Ishikawa (cell line): ENCODE data around the gene ILK.

Source experiments
- CEBPB ChIP-seq: IDR thresholded peaks from 2 replicates; pipeline ENCODE4 v1.6.1; 2012
- CREB1 ChIP-seq: IDR thresholded peaks from 2 replicates; pipeline ENCODE4 v1.6.1; 2012; ENCODE audit warnings: low read depth
- EGR1 ChIP-seq: IDR thresholded peaks from 2 replicates; pipeline ENCODE4 v1.6.1; 2012
- EP300 ChIP-seq: IDR thresholded peaks from 2 replicates; pipeline ENCODE4 v1.6.1; 2012; ENCODE audit warnings: borderline replicate concordance
- FOXM1 ChIP-seq: IDR thresholded peaks from 2 replicates; pipeline ENCODE4 v1.6.1; 2012; ENCODE audit warnings: low read depth, borderline replicate concordance
- NFIC ChIP-seq: IDR thresholded peaks from 2 replicates; pipeline ENCODE4 v1.6.1; 2012
- RAD21 ChIP-seq: IDR thresholded peaks from 2 replicates; pipeline ENCODE4 v1.6.1; 2012; ENCODE audit warnings: low read depth
- TAF1 ChIP-seq: IDR thresholded peaks from 2 replicates; pipeline ENCODE4 v1.6.1; 2012; ENCODE audit warnings: low read depth, mild to moderate bottlenecking
- TCF12 ChIP-seq: IDR thresholded peaks from 2 replicates; pipeline ENCODE4 v1.6.1; 2012; ENCODE audit warnings: low read depth
- TEAD4 ChIP-seq: IDR thresholded peaks from 2 replicates; pipeline ENCODE4 v1.6.1; 2012
- YY1 ChIP-seq: IDR thresholded peaks from 2 replicates; pipeline ENCODE4 v1.6.1; 2012; ENCODE audit warnings: low read depth
- ZBTB7A ChIP-seq: IDR thresholded peaks from 2 replicates; pipeline ENCODE4 v1.6.1; 2012; ENCODE audit warnings: low read depth
- TF ChIP-seq, protein P1 (sequence below): IDR thresholded peaks from 2 replicates; pipeline ENCODE4 v1.6.1; 2012; ENCODE audit warnings: low read depth, mild to moderate bottlenecking
- TF ChIP-seq, protein P2 (sequence below): IDR thresholded peaks from 2 replicates; pipeline ENCODE4 v1.6.1; 2012
- TF ChIP-seq, protein P3 (sequence below): IDR thresholded peaks from 2 replicates; pipeline ENCODE4 v1.6.1; 2012

The ILK gene

DNA sequence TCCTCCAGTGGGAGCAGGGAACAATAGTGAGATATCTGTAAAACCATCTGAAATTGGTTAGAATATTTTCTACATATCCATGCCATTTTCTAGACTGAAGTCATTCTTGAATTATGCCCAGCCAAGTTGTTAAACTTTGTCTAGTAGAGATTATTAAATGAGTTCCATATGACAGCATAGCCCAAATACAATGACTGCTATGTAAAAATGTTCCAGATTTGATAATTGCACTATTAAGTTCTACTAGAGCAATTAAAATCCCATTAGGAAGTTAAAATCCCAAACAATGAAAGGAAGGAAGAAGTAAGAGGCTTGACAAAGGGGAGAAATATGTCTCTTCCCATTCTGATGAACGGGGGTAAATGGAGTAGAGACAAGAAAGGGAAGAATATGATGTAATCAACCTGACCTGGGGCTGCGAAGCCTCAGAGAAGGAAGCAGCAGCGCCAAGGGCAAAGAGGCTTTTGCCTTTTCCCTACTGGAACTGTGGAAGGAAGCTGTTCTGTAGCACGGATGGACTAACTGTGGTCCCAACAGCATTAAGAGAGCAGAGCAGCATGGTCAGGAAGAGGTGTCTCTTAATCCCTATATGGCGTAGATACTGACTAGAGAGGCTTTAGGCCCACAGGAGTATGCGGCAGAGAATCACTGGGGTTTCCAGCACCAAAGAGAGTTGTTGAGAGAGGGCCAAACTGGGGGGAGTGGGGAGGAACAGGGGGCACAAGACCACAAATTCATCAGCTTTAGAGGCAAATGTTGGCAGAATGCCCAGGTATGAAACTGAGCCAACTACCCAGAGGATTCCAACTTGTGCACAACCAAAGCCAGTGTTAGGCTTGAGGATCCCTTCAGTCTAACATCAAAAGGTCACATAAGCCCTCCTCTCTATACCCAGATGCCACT lies 26.9 kb upstream of the ILK start:
- no peak for TF ChIP-seq CREB1
- peak; percentile 67 for TF ChIP-seq NFIC

DNA sequence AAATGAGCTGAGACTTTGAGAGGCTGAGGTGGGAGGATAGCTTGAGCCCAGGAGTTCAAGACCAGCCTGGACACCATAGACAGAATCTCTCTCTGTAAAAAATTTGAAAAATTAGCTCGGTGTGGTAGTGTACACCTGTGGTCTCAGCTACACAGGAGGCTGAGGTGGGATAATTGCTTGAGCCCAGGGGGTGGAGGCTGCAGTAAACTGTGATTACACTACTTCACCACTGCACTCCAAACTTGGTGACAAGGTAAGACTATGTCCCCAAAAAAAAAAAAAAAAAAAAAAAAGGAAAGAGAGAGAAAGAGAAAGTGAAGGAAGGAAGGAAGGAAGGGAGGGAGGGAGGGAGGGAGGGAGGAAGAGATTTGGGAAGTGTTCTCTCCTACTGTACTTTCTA lies 25.4 kb upstream of the ILK start:
- TF ChIP-seq TAF1 (no peak), EP300 (no peak), EGR1 (no peak), ZBTB7A (no peak), FOXM1 (no peak), TEAD4 (no peak), RAD21 (no peak), YY1 (no peak), CEBPB (no peak), TCF12 (no peak), CREB1 (no peak), NFIC (no peak)
- TF ChIP-seq, protein P1, sequence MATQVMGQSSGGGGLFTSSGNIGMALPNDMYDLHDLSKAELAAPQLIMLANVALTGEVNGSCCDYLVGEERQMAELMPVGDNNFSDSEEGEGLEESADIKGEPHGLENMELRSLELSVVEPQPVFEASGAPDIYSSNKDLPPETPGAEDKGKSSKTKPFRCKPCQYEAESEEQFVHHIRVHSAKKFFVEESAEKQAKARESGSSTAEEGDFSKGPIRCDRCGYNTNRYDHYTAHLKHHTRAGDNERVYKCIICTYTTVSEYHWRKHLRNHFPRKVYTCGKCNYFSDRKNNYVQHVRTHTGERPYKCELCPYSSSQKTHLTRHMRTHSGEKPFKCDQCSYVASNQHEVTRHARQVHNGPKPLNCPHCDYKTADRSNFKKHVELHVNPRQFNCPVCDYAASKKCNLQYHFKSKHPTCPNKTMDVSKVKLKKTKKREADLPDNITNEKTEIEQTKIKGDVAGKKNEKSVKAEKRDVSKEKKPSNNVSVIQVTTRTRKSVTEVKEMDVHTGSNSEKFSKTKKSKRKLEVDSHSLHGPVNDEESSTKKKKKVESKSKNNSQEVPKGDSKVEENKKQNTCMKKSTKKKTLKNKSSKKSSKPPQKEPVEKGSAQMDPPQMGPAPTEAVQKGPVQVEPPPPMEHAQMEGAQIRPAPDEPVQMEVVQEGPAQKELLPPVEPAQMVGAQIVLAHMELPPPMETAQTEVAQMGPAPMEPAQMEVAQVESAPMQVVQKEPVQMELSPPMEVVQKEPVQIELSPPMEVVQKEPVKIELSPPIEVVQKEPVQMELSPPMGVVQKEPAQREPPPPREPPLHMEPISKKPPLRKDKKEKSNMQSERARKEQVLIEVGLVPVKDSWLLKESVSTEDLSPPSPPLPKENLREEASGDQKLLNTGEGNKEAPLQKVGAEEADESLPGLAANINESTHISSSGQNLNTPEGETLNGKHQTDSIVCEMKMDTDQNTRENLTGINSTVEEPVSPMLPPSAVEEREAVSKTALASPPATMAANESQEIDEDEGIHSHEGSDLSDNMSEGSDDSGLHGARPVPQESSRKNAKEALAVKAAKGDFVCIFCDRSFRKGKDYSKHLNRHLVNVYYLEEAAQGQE, result no peak
- TF ChIP-seq, protein P2, sequence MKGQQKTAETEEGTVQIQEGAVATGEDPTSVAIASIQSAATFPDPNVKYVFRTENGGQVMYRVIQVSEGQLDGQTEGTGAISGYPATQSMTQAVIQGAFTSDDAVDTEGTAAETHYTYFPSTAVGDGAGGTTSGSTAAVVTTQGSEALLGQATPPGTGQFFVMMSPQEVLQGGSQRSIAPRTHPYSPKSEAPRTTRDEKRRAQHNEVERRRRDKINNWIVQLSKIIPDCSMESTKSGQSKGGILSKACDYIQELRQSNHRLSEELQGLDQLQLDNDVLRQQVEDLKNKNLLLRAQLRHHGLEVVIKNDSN, result no peak
- TF ChIP-seq, protein P3, sequence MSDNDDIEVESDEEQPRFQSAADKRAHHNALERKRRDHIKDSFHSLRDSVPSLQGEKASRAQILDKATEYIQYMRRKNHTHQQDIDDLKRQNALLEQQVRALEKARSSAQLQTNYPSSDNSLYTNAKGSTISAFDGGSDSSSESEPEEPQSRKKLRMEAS, result no peak

DNA sequence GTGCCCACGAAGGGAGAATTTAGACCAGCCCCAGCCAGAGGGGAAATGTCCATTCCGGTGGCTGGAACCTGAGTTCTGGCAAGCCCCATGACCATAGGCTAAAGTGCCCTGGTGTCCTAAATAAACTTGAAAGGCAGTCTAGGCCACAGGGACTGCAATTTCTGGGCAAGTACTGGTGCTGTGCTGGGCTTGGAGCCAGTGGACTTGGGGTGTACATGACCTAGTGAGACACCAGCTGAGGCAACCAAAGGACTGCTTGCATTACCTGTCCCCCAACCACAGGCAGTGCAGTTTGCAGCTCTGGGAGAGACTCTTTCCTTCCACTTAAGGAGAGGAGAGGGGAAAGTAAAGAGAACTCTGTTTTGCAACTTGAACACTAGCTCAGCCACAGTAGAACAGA lies 23.9 kb upstream of the ILK start:
- TF ChIP-seq TEAD4 (no peak), NFIC (no peak), RAD21 (no peak), YY1 (no peak)

DNA sequence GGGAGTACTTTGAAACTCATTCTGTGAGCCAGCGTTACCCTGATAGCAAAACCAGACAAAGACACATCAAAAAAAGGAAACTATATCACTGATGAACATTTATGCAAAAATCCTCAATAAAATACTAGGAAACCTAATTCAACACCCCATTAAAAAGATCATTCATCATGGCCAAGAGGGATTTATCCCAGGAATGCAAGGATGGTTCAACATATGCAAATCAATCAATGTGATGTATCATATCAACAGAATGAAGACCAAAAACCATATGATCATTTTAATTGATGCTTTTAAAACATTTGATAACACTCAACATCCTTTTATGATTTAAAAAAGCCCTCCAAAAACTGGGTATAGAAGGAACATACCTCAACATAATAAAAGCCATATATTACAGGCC lies 20.0 kb upstream of the ILK start:
- TF ChIP-seq, protein P1, result no peak
- TF ChIP-seq CREB1 (no peak), ZBTB7A (no peak), NFIC (no peak), FOXM1 (no peak), TEAD4 (no peak), RAD21 (no peak), EP300 (no peak), CEBPB (no peak), TCF12 (no peak), YY1 (no peak), EGR1 (no peak)
- TF ChIP-seq, protein P3, result no peak
- TF ChIP-seq, protein P2, result no peak

DNA sequence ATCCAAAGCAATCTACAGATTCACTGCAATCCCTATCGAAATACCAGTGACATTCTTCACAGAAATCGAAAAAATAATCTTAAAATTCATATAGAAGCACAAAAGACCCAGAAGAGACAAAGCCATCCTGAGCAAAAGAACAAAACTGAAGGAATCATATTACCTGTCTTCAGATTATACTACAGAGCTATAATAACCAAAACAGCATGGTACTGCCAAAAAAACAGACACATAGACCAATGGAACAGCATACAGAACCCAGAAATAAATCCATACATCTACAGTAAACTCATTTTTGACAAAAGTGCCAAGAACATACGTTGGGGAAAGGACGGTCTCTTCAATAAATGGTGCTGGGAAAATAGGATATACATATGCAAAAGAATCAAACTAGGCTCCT lies 19.0 kb upstream of the ILK start:
- TF ChIP-seq, protein P1, result no peak
- no peak for TF ChIP-seq ZBTB7A
- TF ChIP-seq TCF12, result no peak
- TF ChIP-seq, protein P3, result no peak
- TF ChIP-seq, protein P2, result no peak
- no peak for TF ChIP-seq RAD21
- no peak for TF ChIP-seq FOXM1
- TF ChIP-seq NFIC, result no peak
- TF ChIP-seq TAF1, result no peak
- no peak for TF ChIP-seq EGR1
- TF ChIP-seq TEAD4, result no peak
- no peak for TF ChIP-seq CEBPB
- TF ChIP-seq CREB1, result no peak
- no peak for TF ChIP-seq YY1
- no peak for TF ChIP-seq EP300
